ENCODE data around the gene CHCHD10. TPM values are rescaled to one million over a fixed set of nuclear protein-coding genes. Genes with fewer than 3 reads are reported as not detected.

Gene CHCHD10
- total RNA-seq, 4 donors from 2014 or later = 112 to 219 (median 142) TPM

GRCh38 chr22:23754220-23754919, 13.4 kb downstream of the CHCHD10 start, which contains the start of gene VPREB3:
Gene VPREB3, minus strand, starts transcription at chr22:23754425. Its CDS starts 62 bp downstream, at chr22:23754363.
- peaks cover 0 to 14% (median 2%) of the 10 kb centered on the region in 4 donors for H3K4me1 ChIP-seq

DNA sequence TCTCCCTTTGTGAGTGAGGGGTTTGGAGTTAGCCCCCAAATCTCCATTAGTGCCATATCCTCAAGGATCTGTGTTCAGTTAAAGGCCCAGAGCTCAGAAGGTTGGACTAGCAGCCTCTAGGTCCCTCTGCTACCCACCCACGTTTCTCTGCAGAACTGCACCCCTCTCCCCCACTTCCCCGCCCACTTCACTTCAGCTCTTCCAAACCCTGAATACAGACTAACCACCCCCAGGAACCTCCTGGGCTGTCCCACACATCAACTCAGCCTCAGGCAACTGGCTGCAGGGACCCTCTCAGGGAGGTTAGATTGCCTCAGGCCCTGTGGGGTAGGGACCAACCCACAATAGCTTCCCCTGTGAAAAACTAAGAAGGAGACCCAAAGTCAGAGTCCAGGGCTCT, 14.4 kb downstream of the CHCHD10 start:
- peak overlapping the region in 2 of 4 donors; percentile 38 to 54 for H3K4me3 ChIP-seq
- TF ChIP-seq POLR2A (IDR thresholded peaks at IDR 0.05) (no peak), CTCF (IDR thresholded peaks at IDR 0.05) (no peak)
- H3K36me3 ChIP-seq = no peaks in the 10 kb centered on the region
- H3K27me3 ChIP-seq = no peaks in the 10 kb centered on the region
- peak in 1 of 3 donors; percentile 53 for DNase-seq
- no peaks in the 10 kb centered on the region for H3K9me3 ChIP-seq
- peaks cover 0 to 14% (median 2%) of the 10 kb centered on the region in 4 donors for H3K4me1 ChIP-seq
- peak overlapping the region in 2 of 4 donors; percentile 84 to 89 for H3K27ac ChIP-seq

More at GRCh38 chr22:23754220-23754919, 13.4 kb downstream of the CHCHD10 start, which contains the start of gene VPREB3:
- no peaks in the 10 kb centered on the region for H3K9me3 ChIP-seq
- H3K27me3 ChIP-seq = no peaks in the 10 kb centered on the region
- peak in 2 of 3 donors; percentile 79 to 83 for DNase-seq
- peak within 1 kb of the TSS in 2 of 4 donors; percentile 84 to 89 for H3K27ac ChIP-seq
- TF ChIP-seq CTCF (IDR thresholded peaks at IDR 0.05) (no peak), POLR2A (IDR thresholded peaks at IDR 0.05) (no peak)
- H3K36me3 ChIP-seq = no peaks in the 10 kb centered on the region
- H3K4me3 ChIP-seq = peak within 1 kb of the TSS in 2 of 4 donors; percentile 38 to 54

DNA sequence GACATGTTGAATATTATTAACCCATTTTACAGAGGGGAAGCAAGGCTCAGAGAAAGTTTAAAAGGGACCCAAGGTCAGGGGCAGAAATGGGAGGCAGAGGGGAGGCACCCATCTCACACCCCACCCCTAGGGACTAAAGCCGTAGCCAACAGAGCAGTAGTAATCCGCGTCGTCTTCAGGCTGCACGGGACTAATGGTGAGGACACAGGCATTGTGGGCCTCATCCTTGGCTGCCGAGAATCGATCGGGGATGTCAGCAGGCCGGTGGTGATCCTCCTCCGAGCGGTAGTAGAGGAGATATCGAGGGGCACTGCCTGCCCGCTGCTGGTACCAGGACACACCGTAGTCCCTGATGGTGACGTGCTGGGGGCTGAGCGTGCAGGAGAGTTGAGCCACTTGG, 15.0 kb downstream of the CHCHD10 start:
- no peaks in the 10 kb centered on the region for H3K36me3 ChIP-seq
- TF ChIP-seq CTCF (IDR thresholded peaks at IDR 0.05) (no peak), POLR2A (IDR thresholded peaks at IDR 0.05) (no peak)
- peak overlapping the region in 2 of 4 donors; percentile 38 to 54 for H3K4me3 ChIP-seq
- H3K27ac ChIP-seq = peak overlapping the region in 2 of 4 donors; percentile 84 to 89
- no peaks in the 10 kb centered on the region for H3K27me3 ChIP-seq
- no peaks in the 10 kb centered on the region for H3K9me3 ChIP-seq
- peak in 2 of 3 donors; percentile 64 to 66 for DNase-seq
- H3K4me1 ChIP-seq = peaks cover 0 to 14% (median 2%) of the 10 kb centered on the region in 4 donors

GRCh38 chr22:23752090-23752691, 15.6 kb downstream of the CHCHD10 start:
- peaks cover 0 to 14% (median 2%) of the 10 kb centered on the region in 4 donors for H3K4me1 ChIP-seq
- H3K9me3 ChIP-seq = no peaks in the 10 kb centered on the region
- DNase-seq = peak in 2 of 3 donors; percentile 88
- TF ChIP-seq POLR2A (IDR thresholded peaks at IDR 0.05) (no peak), CTCF (IDR thresholded peaks at IDR 0.05) (no peak)
- H3K27ac ChIP-seq = peak overlapping the region in 2 of 4 donors; percentile 84 to 89
- peak overlapping the region in 3 of 4 donors; percentile 54 to 79 (median 68) for H3K4me3 ChIP-seq
- no peaks in the 10 kb centered on the region for H3K27me3 ChIP-seq
- no peaks in the 10 kb centered on the region for H3K36me3 ChIP-seq

GRCh38 chr22:23751441-23751996, 16.3 kb downstream of the CHCHD10 start:
- peak overlapping the region; percentile 84 to 90 (median 89) for H3K27ac ChIP-seq
- DNase-seq = peak in 1 of 3 donors; percentile 60
- H3K36me3 ChIP-seq = no peaks in the 10 kb centered on the region
- peaks cover 0 to 14% (median 2%) of the 10 kb centered on the region in 4 donors for H3K4me1 ChIP-seq
- H3K27me3 ChIP-seq = no peaks in the 10 kb centered on the region
- H3K9me3 ChIP-seq = no peaks in the 10 kb centered on the region
- peak in 1 of 2 donors; percentile 7 for TF ChIP-seq POLR2A (IDR thresholded peaks at IDR 0.05)
- TF ChIP-seq CTCF (IDR thresholded peaks at IDR 0.05) = no peak
- peak overlapping the region; percentile 54 to 79 (median 68) for H3K4me3 ChIP-seq

All from Peyer's patch (tissue), 4 donors.